Keratinocyte (primary cell): ENCODE data around the gene MYMK.

Experiments
- EZH2 ChIP-seq: IDR thresholded peaks from one replicate; pipeline ENCODE4 v1.6.1; 2012; ENCODE audit warnings: inconsistent platforms, mild to moderate bottlenecking, low read length, moderate library complexity
- TF ChIP-seq, protein P1 (sequence below), 3 experiments: IDR thresholded peaks in 1 of 3; conservative IDR thresholded peaks in 1 of 3; optimal IDR thresholded peaks in 1 of 3; 2 replicates in 2 of 3; 3 replicates in 1 of 3; pipeline versions ENCODE3 to v1.5.1; 2011; ENCODE audit warnings: low read length in 3 of 3, mild to moderate bottlenecking in 3 of 3, moderate library complexity in 2 of 3, control low read depth in 1 of 3, inconsistent platforms in 1 of 3; ENCODE audit not compliant: insufficient read depth in 2 of 3; ENCODE audit errors: extremely low read depth in 1 of 3

DNA sequence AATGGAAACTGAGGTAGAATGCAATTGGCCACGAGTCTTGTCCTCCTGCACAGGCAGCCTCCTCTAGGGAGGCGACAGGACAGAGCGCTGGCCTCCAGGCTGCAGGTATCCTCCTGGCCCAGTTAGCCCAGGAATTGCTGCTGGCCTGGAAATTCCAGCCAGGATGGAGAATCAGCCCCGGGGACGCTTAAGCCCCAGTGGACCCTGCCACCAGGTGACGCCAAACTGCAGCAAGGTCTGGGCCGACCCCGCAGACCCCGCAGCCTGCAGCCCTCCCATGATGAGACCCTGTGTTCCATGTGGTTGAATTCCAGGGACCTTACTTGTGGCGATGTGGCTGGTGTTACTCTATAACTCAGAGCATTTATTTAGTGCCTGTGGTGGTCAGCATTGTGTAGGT is 57.7 kb downstream of the MYMK start:
- TF ChIP-seq, protein P1, sequence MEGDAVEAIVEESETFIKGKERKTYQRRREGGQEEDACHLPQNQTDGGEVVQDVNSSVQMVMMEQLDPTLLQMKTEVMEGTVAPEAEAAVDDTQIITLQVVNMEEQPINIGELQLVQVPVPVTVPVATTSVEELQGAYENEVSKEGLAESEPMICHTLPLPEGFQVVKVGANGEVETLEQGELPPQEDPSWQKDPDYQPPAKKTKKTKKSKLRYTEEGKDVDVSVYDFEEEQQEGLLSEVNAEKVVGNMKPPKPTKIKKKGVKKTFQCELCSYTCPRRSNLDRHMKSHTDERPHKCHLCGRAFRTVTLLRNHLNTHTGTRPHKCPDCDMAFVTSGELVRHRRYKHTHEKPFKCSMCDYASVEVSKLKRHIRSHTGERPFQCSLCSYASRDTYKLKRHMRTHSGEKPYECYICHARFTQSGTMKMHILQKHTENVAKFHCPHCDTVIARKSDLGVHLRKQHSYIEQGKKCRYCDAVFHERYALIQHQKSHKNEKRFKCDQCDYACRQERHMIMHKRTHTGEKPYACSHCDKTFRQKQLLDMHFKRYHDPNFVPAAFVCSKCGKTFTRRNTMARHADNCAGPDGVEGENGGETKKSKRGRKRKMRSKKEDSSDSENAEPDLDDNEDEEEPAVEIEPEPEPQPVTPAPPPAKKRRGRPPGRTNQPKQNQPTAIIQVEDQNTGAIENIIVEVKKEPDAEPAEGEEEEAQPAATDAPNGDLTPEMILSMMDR (optimal IDR thresholded peaks at IDR 0.05 in 1 of 3, IDR thresholded peaks at IDR 0.05 in 1 of 3, conservative IDR thresholded peaks at IDR 0.05 in 1 of 3; ENCODE audit: extremely low read depth in 1 of 3, insufficient read depth in 2 of 3, low read length in 3 of 3): no peak
- TF ChIP-seq EZH2: no peak
